HFF-Myc (cell line): ENCODE data around the gene CSNK2B.

Experiments
- DNase-seq: peaks from one replicate; pipeline ENCODE4 v3.0.0-alpha.2; 2011; ENCODE audit warnings: low read depth; ENCODE audit errors: extremely low read depth
- H3K4me3 ChIP-seq: replicated peaks from 2 replicates; pipeline ENCODE4 v1.5.1; 2011; ENCODE audit warnings: low read depth, mild to moderate bottlenecking, control low read depth, low read length
- TF ChIP-seq, protein P1 (sequence below): IDR thresholded peaks from 2 replicates; pipeline ENCODE4 v1.5.1; 2012; ENCODE audit warnings: mild to moderate bottlenecking, low read depth, low read length, control low read depth; ENCODE audit errors: missing control alignments

CSNK2B gene

DNA sequence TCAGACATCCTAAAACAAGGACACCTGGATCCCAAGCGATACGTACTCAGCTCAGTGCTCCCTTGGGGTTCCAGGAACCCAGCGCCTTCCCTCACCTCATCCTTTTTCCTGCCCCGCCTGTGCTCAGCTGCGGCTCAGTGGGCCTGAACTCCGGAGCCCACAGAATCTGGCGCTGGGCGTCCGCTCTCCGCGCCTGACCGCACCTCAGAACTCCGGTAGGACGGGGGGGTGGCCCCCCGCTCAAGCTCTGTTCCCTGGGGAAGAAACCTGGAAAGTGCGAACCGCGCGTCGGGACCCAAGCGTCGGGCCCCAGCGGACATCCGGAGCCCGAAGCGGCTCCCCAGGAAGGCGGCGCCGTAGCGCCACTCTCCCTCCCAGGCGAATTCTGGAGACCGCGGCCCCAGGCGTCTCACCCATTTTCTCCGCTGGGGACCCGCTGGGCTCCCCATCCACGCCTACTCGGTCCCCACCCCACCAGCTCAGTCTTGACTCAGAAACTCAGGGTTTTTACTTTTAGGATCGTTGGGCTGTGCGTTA, 15.3 kb downstream of the CSNK2B start:
- no peak for DNase-seq
- peak overlapping the region; percentile 45 for H3K4me3 ChIP-seq

DNA sequence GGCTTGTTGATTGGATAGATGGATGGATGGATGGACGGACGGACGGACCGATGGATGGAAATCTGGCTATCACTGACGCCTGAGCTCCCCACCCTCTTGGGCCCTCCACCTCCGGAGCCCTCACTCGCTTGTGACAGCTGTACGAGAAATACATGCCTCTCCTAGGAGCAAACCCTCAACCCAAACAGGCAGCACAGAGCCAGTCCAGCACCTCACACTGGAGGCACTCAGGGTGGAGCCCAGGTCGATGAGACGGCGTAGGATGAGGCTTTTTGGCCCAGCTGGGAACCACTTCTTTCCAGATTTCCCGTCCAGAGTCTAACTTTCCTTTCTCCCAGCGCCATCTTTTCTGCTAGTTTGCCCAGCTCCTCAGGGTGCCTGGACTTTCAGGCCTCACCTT, 17.7 kb downstream of the CSNK2B start:
- TF ChIP-seq, protein P1, sequence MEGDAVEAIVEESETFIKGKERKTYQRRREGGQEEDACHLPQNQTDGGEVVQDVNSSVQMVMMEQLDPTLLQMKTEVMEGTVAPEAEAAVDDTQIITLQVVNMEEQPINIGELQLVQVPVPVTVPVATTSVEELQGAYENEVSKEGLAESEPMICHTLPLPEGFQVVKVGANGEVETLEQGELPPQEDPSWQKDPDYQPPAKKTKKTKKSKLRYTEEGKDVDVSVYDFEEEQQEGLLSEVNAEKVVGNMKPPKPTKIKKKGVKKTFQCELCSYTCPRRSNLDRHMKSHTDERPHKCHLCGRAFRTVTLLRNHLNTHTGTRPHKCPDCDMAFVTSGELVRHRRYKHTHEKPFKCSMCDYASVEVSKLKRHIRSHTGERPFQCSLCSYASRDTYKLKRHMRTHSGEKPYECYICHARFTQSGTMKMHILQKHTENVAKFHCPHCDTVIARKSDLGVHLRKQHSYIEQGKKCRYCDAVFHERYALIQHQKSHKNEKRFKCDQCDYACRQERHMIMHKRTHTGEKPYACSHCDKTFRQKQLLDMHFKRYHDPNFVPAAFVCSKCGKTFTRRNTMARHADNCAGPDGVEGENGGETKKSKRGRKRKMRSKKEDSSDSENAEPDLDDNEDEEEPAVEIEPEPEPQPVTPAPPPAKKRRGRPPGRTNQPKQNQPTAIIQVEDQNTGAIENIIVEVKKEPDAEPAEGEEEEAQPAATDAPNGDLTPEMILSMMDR: no peak
- H3K4me3 ChIP-seq: no peak overlapping the region
- no peak for DNase-seq

More for the DNA sequence above, 15.3 kb downstream of the CSNK2B start:
- TF ChIP-seq, protein P1: no peak

DNA sequence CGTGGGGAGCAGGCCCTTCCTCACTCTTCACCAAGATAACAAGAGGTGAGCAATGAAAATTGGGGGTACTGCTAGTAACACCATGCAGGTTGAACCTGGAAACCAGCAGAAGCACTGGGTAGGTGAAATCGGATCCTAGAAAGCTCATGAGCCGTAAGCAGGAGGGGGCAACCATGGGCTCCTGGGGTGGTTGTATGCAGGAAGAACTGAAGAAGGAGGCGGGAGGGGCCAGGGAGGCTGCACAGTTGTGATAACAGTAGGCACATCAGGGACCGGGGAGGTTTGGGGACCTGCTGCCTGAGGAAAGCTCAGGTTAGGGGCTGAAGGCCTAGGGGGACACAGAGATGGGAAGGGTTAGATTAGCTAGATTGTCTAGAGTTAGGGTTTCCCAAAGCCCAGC, 20.6 kb downstream of the CSNK2B start:
- TF ChIP-seq, protein P1: no peak
- no peak for DNase-seq
- no peak overlapping the region for H3K4me3 ChIP-seq

DNA sequence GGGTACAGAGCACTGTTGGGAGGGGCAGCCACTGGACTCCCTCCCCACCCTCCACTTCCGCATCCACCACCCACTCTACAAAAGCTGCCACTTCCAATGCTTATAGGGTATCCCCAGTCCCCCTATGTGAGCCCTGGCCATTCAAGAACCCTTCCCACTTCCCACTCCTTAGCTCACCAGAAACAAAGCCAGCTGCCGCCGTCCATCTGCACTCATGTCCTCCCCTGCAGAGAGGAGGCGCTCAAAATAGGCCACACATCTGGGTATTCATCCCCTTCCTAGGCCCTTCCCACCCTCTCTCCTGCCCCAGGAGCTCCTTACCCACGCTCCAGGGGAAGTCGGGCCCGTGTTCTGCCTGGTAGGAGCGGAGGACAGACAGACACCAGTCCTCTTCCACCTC, 21.4 kb downstream of the CSNK2B start:
- DNase-seq: no peak
- H3K4me3 ChIP-seq: no peak overlapping the region
- TF ChIP-seq, protein P1: no peak

DNA sequence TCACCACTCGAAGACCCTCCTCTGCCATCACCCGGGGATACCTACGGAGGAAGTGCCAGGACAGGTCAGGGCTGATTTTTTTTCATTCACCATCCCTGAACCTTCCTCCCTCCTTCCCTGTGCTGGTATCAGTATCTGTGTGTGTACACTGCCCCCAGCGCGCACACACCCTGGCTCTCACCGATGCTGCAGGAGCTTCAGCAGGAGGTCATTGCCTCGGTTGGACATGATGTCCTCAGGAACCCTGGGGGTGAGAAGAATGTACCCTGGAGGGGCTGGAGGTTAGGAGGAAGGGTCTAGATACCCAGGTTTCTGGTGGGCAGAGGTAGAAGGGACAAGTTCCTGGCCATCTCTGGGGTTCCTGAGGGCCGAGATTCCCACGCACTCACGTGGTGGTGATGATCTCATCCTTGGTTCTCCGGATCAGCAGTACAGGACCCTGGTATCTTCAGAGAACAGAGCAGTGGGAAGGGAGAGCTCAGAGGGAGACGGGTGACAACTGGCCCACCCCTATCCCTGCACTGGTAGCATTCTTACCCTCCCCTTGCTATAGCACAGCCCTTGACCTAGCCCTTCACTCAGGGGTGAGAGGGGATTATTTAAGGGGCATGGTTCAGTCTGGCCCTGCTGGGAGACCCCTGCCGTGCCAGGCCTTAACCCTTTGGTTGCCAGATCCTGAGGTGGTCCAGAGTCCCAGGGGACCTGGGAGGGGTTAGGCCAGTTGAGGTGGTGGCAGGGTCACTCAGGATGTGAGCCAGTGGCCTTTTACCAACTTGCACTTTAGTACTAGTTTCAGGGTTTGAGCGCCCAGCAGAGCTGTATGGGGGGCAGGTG, 22.2 kb downstream of the CSNK2B start:
- TF ChIP-seq, protein P1: no peak
- H3K4me3 ChIP-seq: no peak overlapping the region
- DNase-seq: no peak

DNA sequence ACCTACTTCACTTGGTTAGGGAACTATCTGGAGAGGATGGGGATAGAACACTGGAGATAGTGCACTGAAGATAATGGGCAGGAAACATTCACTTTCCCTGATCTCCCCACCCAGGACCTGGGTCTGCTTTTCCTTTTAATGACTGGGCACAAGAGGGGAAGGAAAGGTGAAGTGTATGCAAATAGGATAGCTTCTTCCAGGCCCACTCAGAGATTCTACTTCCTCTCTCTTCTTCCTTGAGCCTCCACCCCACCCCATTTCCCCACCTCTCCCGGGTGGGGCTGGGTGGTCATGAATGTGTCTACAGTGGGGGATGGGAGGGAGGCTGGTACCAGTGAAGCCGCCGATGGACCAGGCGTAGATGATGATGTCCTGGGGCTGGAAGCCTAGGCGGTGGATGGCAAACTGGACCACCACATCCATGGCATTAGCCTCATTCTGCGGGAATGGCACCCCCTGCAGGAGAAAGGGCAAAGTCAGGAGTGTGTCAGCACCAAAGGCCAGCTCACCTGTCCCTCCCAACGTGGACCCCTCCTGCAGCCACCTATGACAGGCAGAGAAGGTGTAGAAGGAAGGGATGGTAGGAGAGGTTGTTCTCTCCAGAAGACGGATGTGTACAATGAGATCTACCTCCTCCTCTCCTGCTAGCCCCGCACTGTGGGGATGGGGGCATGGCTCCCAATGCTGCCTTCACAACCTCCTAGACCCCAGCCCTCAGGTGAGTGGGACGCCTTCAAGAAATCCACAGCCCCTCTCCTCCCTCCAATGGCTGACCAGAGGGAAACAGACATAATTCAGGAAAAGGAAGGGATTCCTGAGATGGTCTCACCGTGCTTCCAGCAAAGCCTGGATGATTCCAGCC, 23.6 kb downstream of the CSNK2B start:
- TF ChIP-seq, protein P1: peak; percentile 51
- no peak overlapping the region for H3K4me3 ChIP-seq
- DNase-seq: no peak
